HEK293T (cell line): ENCODE results near the gene AVPR1A.
A peak's percentile ranks its signal among the peaks of the same experiment; 100 is the strongest.
"Not testable (repeated sequence)": the region's sequence is repeated elsewhere in the genome, so short reads cannot be mapped to it uniquely, and the experiment has no call there.

Experiments used
- CTCF ChIA-PET: fragments of 350-600 bp; formaldehyde crosslinking; extraction: SDS; loops from one replicate; lab custom pipeline; 2021; ENCODE audit warnings: antibody characterized with exemption, inconsistent platforms; lab: Yijun Ruan, JAX
- POLR2A ChIA-PET: fragments of 350-600 bp; formaldehyde crosslinking; extraction: SDS; loops from one replicate; lab custom pipeline; 2020; ENCODE audit warnings: antibody characterized with exemption, inconsistent platforms; lab: Yijun Ruan, JAX
- DNase-seq: peaks from one replicate; pipeline ENCODE4 v3.0.0; 2012; ENCODE audit warnings: mixed read lengths; ENCODE audit errors: extremely low spot score
- ARNT ChIP-seq: fragments of 450-650 bp; IDR thresholded peaks from 2 replicates; pipeline ENCODE4 v1.6.1; 2017; ENCODE audit warnings: mild to moderate bottlenecking
- BHLHE40 ChIP-seq: fragments of 450-650 bp; IDR thresholded peaks from 2 replicates; pipeline ENCODE4 v1.6.1; 2016; ENCODE audit warnings: mild to moderate bottlenecking, moderate library complexity, borderline replicate concordance
- CTBP1 ChIP-seq: fragments of 450-650 bp; IDR thresholded peaks from 2 replicates; pipeline ENCODE4 v1.6.1; 2016; ENCODE audit warnings: borderline replicate concordance
- ELF4 ChIP-seq: fragments of 450-650 bp; IDR thresholded peaks from 2 replicates; pipeline ENCODE4 v1.6.1; 2017; ENCODE audit warnings: antibody characterized with exemption
- FOXA1 ChIP-seq: fragments of 450-650 bp; IDR thresholded peaks from 2 replicates; pipeline ENCODE4 v1.6.1; 2016; ENCODE audit warnings: mild to moderate bottlenecking
- FOXK2 ChIP-seq: fragments of 450-650 bp; IDR thresholded peaks from 2 replicates; pipeline ENCODE4 v1.6.1; 2016; ENCODE audit warnings: mild to moderate bottlenecking
- FOXM1 ChIP-seq: fragments of 450-650 bp; IDR thresholded peaks from 2 replicates; pipeline ENCODE4 v1.6.1; 2017; ENCODE audit warnings: mild to moderate bottlenecking, borderline replicate concordance
- HDGF ChIP-seq: fragments of 450-650 bp; IDR thresholded peaks from 2 replicates; pipeline ENCODE4 v1.6.1; 2017; ENCODE audit warnings: antibody characterized with exemption, borderline replicate concordance
- L3MBTL2 ChIP-seq: fragments of 450-650 bp; conservative IDR thresholded peaks from 2 replicates; pipeline ENCODE4 v1.6.1; 2016; ENCODE audit warnings: mild to moderate bottlenecking
- LEF1 ChIP-seq: fragments of 450-650 bp; IDR thresholded peaks from 2 replicates; pipeline ENCODE4 v1.6.1; 2017; ENCODE audit warnings: mild to moderate bottlenecking, borderline replicate concordance
- NFRKB ChIP-seq: fragments of 450-650 bp; IDR thresholded peaks from 2 replicates; pipeline ENCODE4 v1.6.1; 2016; ENCODE audit warnings: mild to moderate bottlenecking, moderate library complexity
- SP1 ChIP-seq: fragments of 450-650 bp; IDR thresholded peaks from 2 replicates; pipeline ENCODE4 v1.6.1; 2017
- SUZ12 ChIP-seq: fragments of 450-650 bp; IDR thresholded peaks from 2 replicates; pipeline ENCODE4 v1.6.1; 2016; ENCODE audit warnings: mild to moderate bottlenecking
- TARDBP ChIP-seq: fragments of 450-650 bp; IDR thresholded peaks from 2 replicates; pipeline ENCODE4 v1.6.1; 2016
- ZNF384 ChIP-seq: fragments of 450-650 bp; IDR thresholded peaks from 2 replicates; pipeline ENCODE4 v1.6.1; 2016
- TF ChIP-seq, protein P1 (sequence below): fragments of 450-650 bp; IDR thresholded peaks from 2 replicates; pipeline ENCODE4 v1.6.1; 2016

AVPR1A gene

DNA sequence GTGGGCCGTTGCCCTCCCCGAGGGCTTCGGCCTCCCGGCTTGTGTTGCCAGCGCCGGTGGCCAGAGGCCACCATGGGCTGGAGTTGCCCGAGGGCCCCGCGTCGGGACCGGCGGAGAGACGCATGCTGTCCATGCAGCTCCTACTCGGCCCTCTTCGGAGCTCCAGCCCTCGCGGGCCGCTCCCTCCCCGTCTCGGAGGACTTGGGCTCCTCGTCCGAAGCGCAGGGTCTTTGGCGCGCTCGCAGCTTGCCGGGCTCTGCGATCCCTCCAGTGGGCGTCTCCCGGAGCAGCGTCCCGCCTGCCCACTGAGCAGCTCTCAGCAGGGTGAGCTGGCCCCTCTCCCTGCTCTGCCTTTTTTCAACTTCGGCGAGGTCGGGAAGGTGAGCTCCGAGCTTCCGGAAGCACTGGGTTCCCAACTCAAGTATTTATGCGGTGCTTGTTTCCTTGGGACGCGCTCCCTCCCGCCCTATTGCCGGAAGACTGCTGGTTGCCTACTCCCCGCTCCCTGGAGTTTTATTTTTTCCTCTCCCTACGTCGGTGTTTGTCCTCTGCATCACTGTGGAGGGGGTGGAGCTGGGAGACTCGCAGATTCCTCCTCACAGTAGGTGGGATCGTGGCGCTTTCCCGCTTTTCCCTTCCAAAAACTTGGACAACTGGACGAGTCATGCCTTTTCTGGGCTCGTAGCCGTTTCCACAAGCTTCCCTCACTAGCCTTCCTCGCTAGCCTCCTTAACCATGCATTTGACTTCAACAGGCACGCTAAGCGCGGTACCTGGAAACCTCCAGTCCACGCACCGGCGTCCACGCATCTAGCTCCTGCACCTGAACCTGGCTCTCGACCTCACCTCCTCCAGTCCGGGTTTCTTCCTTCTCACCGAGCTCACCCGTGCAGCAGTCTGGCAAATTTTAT is at the start of gene AVPR1A:
Gene AVPR1A (minus strand): TSS at position 489 of the 910 bp plus-strand sequence. CDS start 365 bp downstream, at position 124.
- ChIA-PET POLR2A (no interaction called here), CTCF (interaction anchor here (0.7 to 1.6 kb wide), 5 partner anchors 8 to 518 kb away, joined by 3 to 7 read pairs (median 6); no protein-coding TSS in a partner anchor)
- DNase-seq: peak; percentile 16
- TF ChIP-seq NFRKB: no peak
- no peak for TF ChIP-seq ZNF384
- TF ChIP-seq TARDBP: no peak
- peak; percentile 60 for TF ChIP-seq L3MBTL2
- no peak for TF ChIP-seq SP1
- no peak for TF ChIP-seq FOXM1
- no peak for TF ChIP-seq HDGF

DNA sequence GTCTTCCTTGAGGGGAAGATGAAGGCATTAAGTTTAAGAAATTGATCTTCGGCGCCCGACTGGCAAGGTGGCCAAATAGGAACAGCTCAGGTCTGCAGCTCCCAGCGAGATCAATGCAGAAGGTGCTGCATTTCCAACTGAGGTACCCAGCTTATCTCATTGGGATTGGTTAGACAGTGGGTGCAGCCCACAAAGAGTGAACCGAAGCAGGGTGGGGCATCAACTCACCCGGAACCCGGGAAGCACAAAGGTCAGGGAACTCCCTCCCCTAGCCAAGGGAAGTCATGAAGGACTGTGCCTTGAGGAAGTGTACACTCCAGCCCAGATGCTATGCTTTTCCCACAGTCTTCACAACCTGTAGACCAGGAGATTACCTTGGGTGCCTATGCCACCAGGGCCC is 45.2 kb upstream of the AVPR1A start:
- DNase-seq: no peak
- CTCF ChIA-PET: no interaction called here
- TF ChIP-seq L3MBTL2: no peak
- no peak for TF ChIP-seq ARNT
- TF ChIP-seq ZNF384: no peak
- no peak for TF ChIP-seq FOXK2
- TF ChIP-seq CTBP1: no peak
- TF ChIP-seq NFRKB: no peak
- no peak for TF ChIP-seq TARDBP
- no peak for TF ChIP-seq FOXM1
- TF ChIP-seq BHLHE40: no peak
- no peak for TF ChIP-seq SP1
- TF ChIP-seq, protein P1, sequence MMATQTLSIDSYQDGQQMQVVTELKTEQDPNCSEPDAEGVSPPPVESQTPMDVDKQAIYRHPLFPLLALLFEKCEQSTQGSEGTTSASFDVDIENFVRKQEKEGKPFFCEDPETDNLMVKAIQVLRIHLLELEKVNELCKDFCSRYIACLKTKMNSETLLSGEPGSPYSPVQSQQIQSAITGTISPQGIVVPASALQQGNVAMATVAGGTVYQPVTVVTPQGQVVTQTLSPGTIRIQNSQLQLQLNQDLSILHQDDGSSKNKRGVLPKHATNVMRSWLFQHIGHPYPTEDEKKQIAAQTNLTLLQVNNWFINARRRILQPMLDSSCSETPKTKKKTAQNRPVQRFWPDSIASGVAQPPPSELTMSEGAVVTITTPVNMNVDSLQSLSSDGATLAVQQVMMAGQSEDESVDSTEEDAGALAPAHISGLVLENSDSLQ: no peak
- POLR2A ChIA-PET: no interaction called here

DNA sequence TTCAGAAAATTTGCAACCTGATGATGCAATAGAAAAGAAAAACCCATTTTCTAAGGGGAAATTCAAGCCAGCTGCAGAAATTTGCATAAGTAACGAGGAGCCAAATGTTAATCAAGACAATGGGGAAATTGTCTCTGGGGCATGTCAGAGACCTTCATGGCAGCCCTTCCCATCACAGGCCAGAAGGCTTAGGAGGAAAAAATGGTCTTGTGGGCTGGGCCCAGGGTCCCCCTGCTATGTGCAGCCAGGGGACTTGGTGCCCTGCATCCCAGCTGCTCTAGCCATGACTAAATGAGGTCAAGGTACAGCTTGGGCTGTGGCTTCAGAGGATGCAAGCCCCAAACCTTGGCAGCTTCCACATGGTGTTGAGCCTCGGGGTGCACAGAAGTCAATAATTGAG is 28.2 kb upstream of the AVPR1A start:
- ChIA-PET POLR2A (no interaction called here), CTCF (no interaction called here)
- DNase-seq: no peak
- no peak for TF ChIP-seq FOXA1
- no peak for TF ChIP-seq FOXK2
- no peak for TF ChIP-seq NFRKB
- TF ChIP-seq ARNT: no peak
- TF ChIP-seq SUZ12: no peak
- no peak for TF ChIP-seq SP1
- TF ChIP-seq BHLHE40: no peak
- no peak for TF ChIP-seq FOXM1
- TF ChIP-seq TARDBP: no peak
- TF ChIP-seq ELF4: no peak
- TF ChIP-seq, protein P1: no peak
- TF ChIP-seq ZNF384: no peak
- TF ChIP-seq L3MBTL2: no peak
- no peak for TF ChIP-seq LEF1

DNA sequence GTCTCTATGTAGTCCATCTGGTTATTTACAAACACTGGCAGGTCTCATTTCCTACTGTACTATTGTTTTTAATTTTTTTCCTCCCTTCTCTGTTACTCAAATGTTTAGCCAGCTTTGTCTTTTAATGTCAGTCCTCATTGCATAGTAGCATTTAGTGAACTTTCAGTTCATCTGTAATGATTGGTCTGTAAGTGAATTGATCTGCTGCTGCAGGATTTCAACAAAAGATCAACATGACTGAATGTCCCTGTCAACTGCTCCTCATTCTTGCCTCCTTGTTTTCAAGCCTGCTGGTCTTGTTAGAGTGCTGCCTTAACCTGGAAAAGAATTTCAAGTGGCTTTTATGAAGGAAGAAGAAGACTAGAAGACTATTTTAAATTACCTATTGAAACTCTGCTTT is 19.3 kb upstream of the AVPR1A start:
- ChIA-PET CTCF (interaction anchor here (1.4 kb wide), 1 partner anchor 18 kb away, joined by 5 read pairs; no protein-coding TSS in a partner anchor), POLR2A (no interaction called here)
- no peak for DNase-seq
- TF ChIP-seq ELF4: no peak
- TF ChIP-seq FOXA1: no peak
- TF ChIP-seq ARNT: no peak
- no peak for TF ChIP-seq SP1
- TF ChIP-seq SUZ12: no peak
- no peak for TF ChIP-seq CTBP1
- TF ChIP-seq FOXK2: no peak
- TF ChIP-seq TARDBP: no peak
- TF ChIP-seq NFRKB: no peak
- TF ChIP-seq, protein P1: no peak
- TF ChIP-seq FOXM1: no peak
- no peak for TF ChIP-seq HDGF
- TF ChIP-seq ZNF384: no peak
- no peak for TF ChIP-seq LEF1
- TF ChIP-seq BHLHE40: no peak

DNA sequence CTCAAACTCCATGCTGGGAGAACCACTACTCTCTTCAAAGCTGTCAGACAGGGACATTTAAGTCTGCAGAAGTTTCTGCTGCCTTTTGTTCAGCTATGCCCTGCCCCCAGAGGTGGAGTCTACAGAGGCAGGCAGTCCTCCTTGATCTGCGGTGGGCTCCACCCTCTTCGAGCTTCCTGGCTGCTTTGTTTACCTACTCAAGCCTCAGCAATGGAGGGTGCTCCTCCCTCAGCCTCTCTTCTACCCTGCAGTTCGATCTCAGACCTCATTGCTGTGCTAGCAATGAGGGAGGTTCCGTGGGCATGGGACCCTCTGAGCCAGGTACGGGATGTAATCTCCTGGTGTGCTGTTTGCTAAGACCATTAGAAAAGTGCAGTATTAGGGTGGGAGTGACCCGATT is 16.7 kb upstream of the AVPR1A start:
- CTCF ChIA-PET, DNase-seq, POLR2A ChIA-PET: not testable (repeated sequence)

DNA sequence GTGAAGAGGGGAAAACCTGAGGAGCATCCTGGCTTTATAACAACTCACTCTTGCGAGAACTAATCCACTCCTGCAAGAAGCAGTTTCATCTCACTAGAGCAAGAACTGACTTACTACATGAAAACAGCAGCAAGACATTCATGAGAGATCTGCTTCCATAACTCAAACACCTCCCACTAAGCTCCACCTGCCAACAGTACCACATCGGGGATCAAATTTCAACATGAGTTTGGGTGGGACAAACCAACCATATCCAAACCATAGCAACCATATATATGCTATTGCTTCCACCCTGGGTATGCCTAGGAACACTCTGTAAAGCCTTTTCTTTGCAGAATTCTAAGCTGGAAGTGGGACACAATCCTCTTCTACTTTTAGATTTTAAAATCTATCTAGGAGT is 13.9 kb upstream of the AVPR1A start:
- ChIA-PET CTCF (no interaction called here), POLR2A (no interaction called here)
- DNase-seq: no peak
- TF ChIP-seq, protein P1: no peak
- no peak for TF ChIP-seq NFRKB
- TF ChIP-seq SUZ12: no peak
- no peak for TF ChIP-seq ELF4
- no peak for TF ChIP-seq FOXA1
- TF ChIP-seq BHLHE40: no peak
- TF ChIP-seq HDGF: no peak
- no peak for TF ChIP-seq SP1
- TF ChIP-seq ARNT: no peak
- no peak for TF ChIP-seq CTBP1
- TF ChIP-seq L3MBTL2: no peak
